Neural progenitor cell (in vitro differentiated cells): ENCODE measurements around the gene ZNF496. TPM values are rescaled to one million over a fixed set of nuclear protein-coding genes. Genes with fewer than 3 reads are reported as not detected.

Experiments used
- DNase-seq: peaks from one replicate; pipeline ENCODE4 v3.0.0-alpha.2; 2016; ENCODE audit warnings: low spot score
- H2AFZ ChIP-seq: fragments of 200-600 bp; sonication (generic); replicated peaks from 2 replicates; pipeline ENCODE4 v1.6.1; 2016; ENCODE audit warnings: antibody characterized with exemption
- H3F3A ChIP-seq: fragments of 200-600 bp; sonication (generic); 2 replicates; pipeline ENCODE4 v1.6.1; 2016; ENCODE audit warnings: antibody characterized with exemption, low read depth
- H3K27ac ChIP-seq: fragments of 200-600 bp; sonication (generic); 2 replicates; pipeline ENCODE4 v1.5.1; 2016; ENCODE audit warnings: mild to moderate bottlenecking
- H3K27me3 ChIP-seq: fragments of 200-600 bp; sonication (generic); 2 replicates; pipeline ENCODE4 v1.6.1; 2016; ENCODE audit warnings: mild to moderate bottlenecking, moderate library complexity
- H3K36me3 ChIP-seq: fragments of 200-600 bp; sonication (generic); 2 replicates; pipeline ENCODE4 v1.5.1; 2016
- H3K4me1 ChIP-seq: fragments of 200-600 bp; sonication (generic); 2 replicates; pipeline ENCODE4 v1.6.1; 2016; ENCODE audit warnings: mixed run types
- H3K4me2 ChIP-seq: fragments of 200-600 bp; sonication (generic); 2 replicates; pipeline ENCODE4 v1.6.1; 2016
- H3K4me3 ChIP-seq: fragments of 200-600 bp; sonication (generic); 2 replicates; pipeline ENCODE4 v1.5.1; 2016
- H3K79me2 ChIP-seq: fragments of 200-600 bp; sonication (generic); 2 replicates; pipeline ENCODE4 v1.6.1; 2016; ENCODE audit warnings: low read depth
- H3K9ac ChIP-seq: fragments of 200-600 bp; sonication (generic); 2 replicates; pipeline ENCODE4 v1.6.1; 2016
- H3K9me3 ChIP-seq: fragments of 200-600 bp; sonication (generic); 2 replicates; pipeline ENCODE4 v1.5.1; 2016; ENCODE audit warnings: low read depth
- H4K20me1 ChIP-seq: fragments of 200-600 bp; sonication (generic); 2 replicates; pipeline ENCODE4 v1.6.1; 2016; ENCODE audit warnings: low read depth
- H3K27ac Mint-ChIP-seq: 3 replicates; pipeline ENCODE4 v1.8.0; 2021; ENCODE audit warnings: mixed read lengths
- H3K27me3 Mint-ChIP-seq: 2 replicates; pipeline ENCODE4 v1.8.0; 2022; ENCODE audit warnings: low read depth, mild to moderate bottlenecking, inconsistent platforms, moderate library complexity, mixed read lengths; ENCODE audit not compliant: insufficient read depth
- H3K36me3 Mint-ChIP-seq: 3 replicates; pipeline ENCODE4 v1.8.0; 2021; ENCODE audit warnings: mixed read lengths
- H3K4me1 Mint-ChIP-seq: 3 replicates; pipeline ENCODE4 v1.8.0; 2021; ENCODE audit warnings: mixed read lengths
- H3K4me3 Mint-ChIP-seq: 3 replicates; pipeline ENCODE4 v1.8.0; 2021; ENCODE audit warnings: mild to moderate bottlenecking, moderate library complexity, mixed read lengths
- H3K9me3 Mint-ChIP-seq: 3 replicates; pipeline ENCODE4 v1.8.0; 2020; ENCODE audit warnings: mixed read lengths
- CTCF ChIP-seq: fragments of 200-600 bp; sonication (generic); IDR thresholded peaks from 2 replicates; pipeline ENCODE4 v1.5.1; 2017; ENCODE audit warnings: antibody characterized with exemption, mild to moderate bottlenecking
- EZH2 ChIP-seq: fragments of 200-600 bp; sonication (generic); IDR thresholded peaks from 2 replicates; pipeline ENCODE4 v1.6.1; 2017; ENCODE audit warnings: antibody characterized with exemption, mild to moderate bottlenecking, moderate library complexity
- EZH2phosphoT487 ChIP-seq: fragments of 200-600 bp; sonication (generic); IDR thresholded peaks from 2 replicates; pipeline ENCODE4 v1.6.1; 2017; ENCODE audit warnings: antibody characterized with exemption
- total RNA-seq: library from RNA; depleted of rRNA; stranded (reverse); fragments of >200 nt; gene quantifications from 2 replicates; pipeline ENCODE4 v1.2.3, GENCODE V29; 2015; ENCODE audit warnings: low replicate concordance

The ZNF496 gene
- total RNA-seq, 1 donor from 2014 or later: 30.1 TPM

- H3K27ac ChIP-seq: no peak overlapping the region
- H3K36me3 ChIP-seq: peaks cover 4% of the 10 kb centered on the region
- peaks cover 19% of the 10 kb centered on the region for H3K4me1 ChIP-seq
- Mint-ChIP-seq H3K4me1 (peaks cover 27% of the 10 kb centered on the region), H3K27me3 (peaks cover 6% of the 10 kb centered on the region), H3K4me3 (no peak overlapping the region), H3K9me3 (no peaks in the 10 kb centered on the region), H3K27ac (peak overlapping the region; percentile 80), H3K36me3 (peaks cover 61% of the 10 kb centered on the region)
- no peak overlapping the region for H3K9ac ChIP-seq
- H2AFZ ChIP-seq: no peak overlapping the region
- H3K4me2 ChIP-seq: no peak overlapping the region
- peaks cover 5% of the 10 kb centered on the region for H3F3A ChIP-seq
- peaks cover 84% of the 10 kb centered on the region for H4K20me1 ChIP-seq
- no peak for TF ChIP-seq CTCF
- no peak for TF ChIP-seq EZH2phosphoT487
- TF ChIP-seq EZH2: no peak
- H3K27me3 ChIP-seq: no peaks in the 10 kb centered on the region
- H3K4me3 ChIP-seq: no peak overlapping the region
- no peaks in the 10 kb centered on the region for H3K9me3 ChIP-seq
- DNase-seq: peak; percentile 67
- H3K79me2 ChIP-seq: peaks cover 27% of the 10 kb centered on the region
Measured at GRCh38 chr1:247324923-247325322, 6.7 kb downstream of the ZNF496 start.

GRCh38 chr1:247324204-247324787 lies 7.4 kb downstream of the ZNF496 start:
- TF ChIP-seq EZH2phosphoT487 (no peak), CTCF (no peak)
- peaks cover 59% of the 10 kb centered on the region for H3K36me3 Mint-ChIP-seq
- Histone ChIP-seq H3K4me1 (peaks cover 19% of the 10 kb centered on the region), H2AFZ (no peak overlapping the region), H3F3A (peaks cover 5% of the 10 kb centered on the region), H3K36me3 (peaks cover 6% of the 10 kb centered on the region), H3K4me2 (no peak overlapping the region), H3K4me3 (no peak overlapping the region), H3K79me2 (peaks cover 20% of the 10 kb centered on the region), H3K27ac (no peak overlapping the region), H3K9ac (no peak overlapping the region), H3K27me3 (no peaks in the 10 kb centered on the region), H3K9me3 (no peaks in the 10 kb centered on the region), H4K20me1 (peaks cover 81% of the 10 kb centered on the region)
- peak overlapping the region; percentile 2 for H3K27ac Mint-ChIP-seq
- H3K4me1 Mint-ChIP-seq: peaks cover 25% of the 10 kb centered on the region
- H3K4me3 Mint-ChIP-seq: no peak overlapping the region
- H3K27me3 Mint-ChIP-seq: peaks cover 6% of the 10 kb centered on the region
- no peak for DNase-seq
- no peaks in the 10 kb centered on the region for H3K9me3 Mint-ChIP-seq

GRCh38 chr1:247322849-247323586 lies 8.6 kb downstream of the ZNF496 start:
- Mint-ChIP-seq H3K36me3 (peaks cover 62% of the 10 kb centered on the region), H3K27ac (no peak overlapping the region)

More at GRCh38 chr1:247322849-247323586, 8.6 kb downstream of the ZNF496 start:
- Mint-ChIP-seq H3K9me3 (no peaks in the 10 kb centered on the region), H3K4me1 (peaks cover 25% of the 10 kb centered on the region), H3K27me3 (peaks cover 6% of the 10 kb centered on the region), H3K4me3 (no peak overlapping the region)
- H3K36me3 ChIP-seq: peaks cover 8% of the 10 kb centered on the region
- H4K20me1 ChIP-seq: peaks cover 72% of the 10 kb centered on the region
- no peak overlapping the region for H3K9ac ChIP-seq
- H3K9me3 ChIP-seq: no peaks in the 10 kb centered on the region
- H3K4me2 ChIP-seq: peak overlapping the region; percentile 27
- peaks cover 10% of the 10 kb centered on the region for H3K79me2 ChIP-seq
- H2AFZ ChIP-seq: no peak overlapping the region
- TF ChIP-seq CTCF (no peak), EZH2 (no peak)
- peaks cover 19% of the 10 kb centered on the region for H3K4me1 ChIP-seq
- no peak overlapping the region for H3K4me3 ChIP-seq
- no peaks in the 10 kb centered on the region for H3K27me3 ChIP-seq
- peak overlapping the region; percentile 14 for H3K27ac ChIP-seq
- DNase-seq: peak; percentile 39
- peaks cover 5% of the 10 kb centered on the region for H3F3A ChIP-seq
